CD4-positive, alpha-beta T cell treated with Interleukin-1 beta for 1 hour (primary cell): ENCODE results near the gene RIPPLY3.
"Not testable (repeated sequence)": the region's sequence is repeated elsewhere in the genome, so short reads cannot be mapped to it uniquely, and the experiment has no call there.

Experiments
- DNase-seq, 2 donors: peaks; one replicate each; pipeline ENCODE4 v3.0.0-alpha.2; 2020 to 2022

Gene RIPPLY3

GRCh38 chr21:36981977-36982700 is 24.4 kb upstream of the RIPPLY3 start:
- DNase-seq = no peak

GRCh38 chr21:36985751-36986594 is 20.5 kb upstream of the RIPPLY3 start:
- DNase-seq = peak in 1 of 2 donors; percentile 42

GRCh38 chr21:36987845-36988244 is 18.7 kb upstream of the RIPPLY3 start:
- DNase-seq = no peak

- DNase-seq = no peak
Measured at GRCh38 chr21:36988536-36988935, 18.0 kb upstream of the RIPPLY3 start.

- DNase-seq = not testable (repeated sequence)
Measured at GRCh38 chr21:36989199-36989698, 17.3 kb upstream of the RIPPLY3 start.

- peak; percentile 85 to 91 for DNase-seq
Measured at GRCh38 chr21:36989699-36990507, 16.6 kb upstream of the RIPPLY3 start.

GRCh38 chr21:36990508-36991205 is 15.8 kb upstream of the RIPPLY3 start:
- DNase-seq = no peak

GRCh38 chr21:36992671-36993070 is 13.8 kb upstream of the RIPPLY3 start:
- no peak for DNase-seq

GRCh38 chr21:36994501-36995158 is 11.9 kb upstream of the RIPPLY3 start:
- peak; percentile 25 to 40 for DNase-seq

- DNase-seq = not testable (repeated sequence)
Measured at GRCh38 chr21:36995285-36995684, 11.2 kb upstream of the RIPPLY3 start.

- no peak for DNase-seq
Measured at GRCh38 chr21:36999131-36999898, 7.2 kb upstream of the RIPPLY3 start.

- DNase-seq = no peak
Measured at GRCh38 chr21:37000381-37000780, 6.1 kb upstream of the RIPPLY3 start.

- DNase-seq = no peak
Measured at GRCh38 chr21:37001441-37001840, 5.1 kb upstream of the RIPPLY3 start.

- DNase-seq = not testable (repeated sequence)
Measured at GRCh38 chr21:37002851-37003250, 3.7 kb upstream of the RIPPLY3 start.

- not testable (repeated sequence) for DNase-seq
Measured at GRCh38 chr21:37003917-37004316, 2.6 kb upstream of the RIPPLY3 start.

- DNase-seq = no peak
Measured at GRCh38 chr21:37005548-37006485, 685 bp upstream of the RIPPLY3 start.

- DNase-seq = no peak
Measured at GRCh38 chr21:37008724-37009123, 2.2 kb downstream of the RIPPLY3 start.

GRCh38 chr21:37009740-37010341 is 3.3 kb downstream of the RIPPLY3 start:
- peak; percentile 77 to 79 for DNase-seq

- no peak for DNase-seq
Measured at GRCh38 chr21:37017951-37018679, 11.6 kb downstream of the RIPPLY3 start.
